ENCODE results near the gene FHOD3.

DNA sequence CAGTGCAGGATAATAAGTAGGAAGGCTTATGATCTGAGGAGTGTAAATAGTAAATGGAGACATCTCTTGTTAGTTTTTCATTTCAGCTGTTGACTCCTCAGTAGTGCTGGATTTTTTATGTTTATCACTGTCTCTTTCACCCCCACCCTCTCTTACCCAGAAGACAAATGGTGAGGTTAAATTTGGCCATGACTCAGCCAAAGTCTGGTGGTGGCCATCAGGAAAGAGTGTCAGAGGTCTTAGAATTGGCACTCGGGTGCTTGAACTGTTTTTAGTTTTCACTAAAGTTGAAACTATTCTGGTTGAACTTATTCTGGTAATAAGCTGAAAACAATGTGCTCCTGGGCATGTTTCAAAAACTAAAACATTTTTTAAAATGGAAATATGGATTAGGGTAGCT, 123.3 kb downstream of the FHOD3 start:
- TF ChIP-seq, protein P1, sequence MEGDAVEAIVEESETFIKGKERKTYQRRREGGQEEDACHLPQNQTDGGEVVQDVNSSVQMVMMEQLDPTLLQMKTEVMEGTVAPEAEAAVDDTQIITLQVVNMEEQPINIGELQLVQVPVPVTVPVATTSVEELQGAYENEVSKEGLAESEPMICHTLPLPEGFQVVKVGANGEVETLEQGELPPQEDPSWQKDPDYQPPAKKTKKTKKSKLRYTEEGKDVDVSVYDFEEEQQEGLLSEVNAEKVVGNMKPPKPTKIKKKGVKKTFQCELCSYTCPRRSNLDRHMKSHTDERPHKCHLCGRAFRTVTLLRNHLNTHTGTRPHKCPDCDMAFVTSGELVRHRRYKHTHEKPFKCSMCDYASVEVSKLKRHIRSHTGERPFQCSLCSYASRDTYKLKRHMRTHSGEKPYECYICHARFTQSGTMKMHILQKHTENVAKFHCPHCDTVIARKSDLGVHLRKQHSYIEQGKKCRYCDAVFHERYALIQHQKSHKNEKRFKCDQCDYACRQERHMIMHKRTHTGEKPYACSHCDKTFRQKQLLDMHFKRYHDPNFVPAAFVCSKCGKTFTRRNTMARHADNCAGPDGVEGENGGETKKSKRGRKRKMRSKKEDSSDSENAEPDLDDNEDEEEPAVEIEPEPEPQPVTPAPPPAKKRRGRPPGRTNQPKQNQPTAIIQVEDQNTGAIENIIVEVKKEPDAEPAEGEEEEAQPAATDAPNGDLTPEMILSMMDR (IDR thresholded peaks at IDR 0.05; ENCODE audit: insufficient read depth, low read length): no peak
- no peak for TF ChIP-seq POLR2AphosphoS5 (IDR thresholded peaks at IDR 0.05; ENCODE audit: low read depth)
